ENCODE data around the gene KCNH2.

DNA sequence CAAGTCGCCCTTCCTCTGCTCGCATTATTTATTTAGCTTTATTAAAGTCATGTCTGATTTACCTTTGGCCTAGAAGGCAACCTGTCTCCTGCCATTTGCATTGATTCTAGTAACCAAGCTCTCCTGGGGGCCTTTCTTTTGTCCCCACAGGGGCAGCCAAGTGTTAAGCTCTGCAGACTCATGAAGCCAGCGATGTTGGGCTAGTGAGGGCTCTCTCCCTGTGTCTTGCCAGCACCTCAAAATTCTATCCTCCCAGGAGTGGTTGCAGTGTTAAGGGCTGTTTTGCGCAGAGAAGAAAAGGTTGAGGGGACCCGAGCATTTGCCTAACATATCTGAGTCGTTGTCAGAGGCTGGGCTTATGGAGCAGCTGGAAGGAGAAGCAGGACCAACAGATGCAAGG, 63.9 kb downstream of the KCNH2 start:
- TF ChIP-seq, protein P1, sequence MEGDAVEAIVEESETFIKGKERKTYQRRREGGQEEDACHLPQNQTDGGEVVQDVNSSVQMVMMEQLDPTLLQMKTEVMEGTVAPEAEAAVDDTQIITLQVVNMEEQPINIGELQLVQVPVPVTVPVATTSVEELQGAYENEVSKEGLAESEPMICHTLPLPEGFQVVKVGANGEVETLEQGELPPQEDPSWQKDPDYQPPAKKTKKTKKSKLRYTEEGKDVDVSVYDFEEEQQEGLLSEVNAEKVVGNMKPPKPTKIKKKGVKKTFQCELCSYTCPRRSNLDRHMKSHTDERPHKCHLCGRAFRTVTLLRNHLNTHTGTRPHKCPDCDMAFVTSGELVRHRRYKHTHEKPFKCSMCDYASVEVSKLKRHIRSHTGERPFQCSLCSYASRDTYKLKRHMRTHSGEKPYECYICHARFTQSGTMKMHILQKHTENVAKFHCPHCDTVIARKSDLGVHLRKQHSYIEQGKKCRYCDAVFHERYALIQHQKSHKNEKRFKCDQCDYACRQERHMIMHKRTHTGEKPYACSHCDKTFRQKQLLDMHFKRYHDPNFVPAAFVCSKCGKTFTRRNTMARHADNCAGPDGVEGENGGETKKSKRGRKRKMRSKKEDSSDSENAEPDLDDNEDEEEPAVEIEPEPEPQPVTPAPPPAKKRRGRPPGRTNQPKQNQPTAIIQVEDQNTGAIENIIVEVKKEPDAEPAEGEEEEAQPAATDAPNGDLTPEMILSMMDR (IDR thresholded peaks at IDR 0.05) = no peak
- no peak for TF ChIP-seq POLR2A (IDR thresholded peaks at IDR 0.05)

Measured in thyroid gland (tissue), 4 donors.